ENCODE measurements around the gene SCFD2.
"Not testable (repeated sequence)": the region's sequence is repeated elsewhere in the genome, so short reads cannot be mapped to it uniquely, and the experiment has no call there.

SCFD2 gene

GRCh38 chr4:53274609-53275268, 91.1 kb downstream of the SCFD2 start:
- no peak overlapping the region for H3K4me3 ChIP-seq (ENCODE audit: low read depth, low read length)
- TF ChIP-seq CTCF (IDR thresholded peaks at IDR 0.05; ENCODE audit: low read depth, low read length): no peak

- no peak overlapping the region for H3K4me3 ChIP-seq (ENCODE audit: low read depth, low read length)
- TF ChIP-seq CTCF (IDR thresholded peaks at IDR 0.05; ENCODE audit: low read depth, low read length): no peak
Observed at GRCh38 chr4:53273726-53274125, 92.1 kb downstream of the SCFD2 start.

GRCh38 chr4:53267026-53267425, 98.8 kb downstream of the SCFD2 start:
- no peak overlapping the region for H3K4me3 ChIP-seq (ENCODE audit: low read depth, low read length)
- TF ChIP-seq CTCF (IDR thresholded peaks at IDR 0.05; ENCODE audit: low read depth, low read length): no peak

- not testable (repeated sequence) for H3K4me3 ChIP-seq (ENCODE audit: low read depth, low read length)
Observed at GRCh38 chr4:53255986-53256385, 109.9 kb downstream of the SCFD2 start.

GRCh38 chr4:53240573-53240972, 125.3 kb downstream of the SCFD2 start:
- TF ChIP-seq CTCF (IDR thresholded peaks at IDR 0.05; ENCODE audit: low read depth, low read length): no peak
- H3K4me3 ChIP-seq (ENCODE audit: low read depth, low read length): no peak overlapping the region

- not testable (repeated sequence) for H3K4me3 ChIP-seq (ENCODE audit: low read depth, low read length)
Observed at GRCh38 chr4:53238352-53238751, 127.5 kb downstream of the SCFD2 start.

GRCh38 chr4:53237811-53238210, 128.1 kb downstream of the SCFD2 start:
- not testable (repeated sequence) for H3K4me3 ChIP-seq (ENCODE audit: low read depth, low read length)

GRCh38 chr4:53236624-53237023, 129.2 kb downstream of the SCFD2 start:
- not testable (repeated sequence) for H3K4me3 ChIP-seq (ENCODE audit: low read depth, low read length)

- TF ChIP-seq CTCF (IDR thresholded peaks at IDR 0.05; ENCODE audit: low read depth, low read length): no peak
Observed at GRCh38 chr4:53235547-53235946, 130.3 kb downstream of the SCFD2 start.

GRCh38 chr4:53234669-53235068, 131.2 kb downstream of the SCFD2 start:
- TF ChIP-seq CTCF (IDR thresholded peaks at IDR 0.05; ENCODE audit: low read depth, low read length): no peak
- H3K4me3 ChIP-seq (ENCODE audit: low read depth, low read length): no peak overlapping the region

More at GRCh38 chr4:53235547-53235946, 130.3 kb downstream of the SCFD2 start:
- no peak overlapping the region for H3K4me3 ChIP-seq (ENCODE audit: low read depth, low read length)
